CD4-positive, alpha-beta T cell treated with Interleukin-15 for 4 hours (primary cell): ENCODE measurements around the gene IL13.
A peak's percentile ranks its signal among the peaks of the same experiment; 100 is the strongest.

ENCODE experiments used
- DNase-seq: peaks from one replicate; pipeline ENCODE4 v3.0.0-alpha.2; 2020; ENCODE audit warnings: low spot score

Gene IL13

GRCh38 chr5:132655821-132656773 is 1.9 kb upstream of the IL13 start:
- peak; percentile 29 for DNase-seq

- DNase-seq: no peak
These were observed 1.1 kb upstream of the IL13 start for GRCh38 chr5:132656774-132657355.

GRCh38 chr5:132658381-132659302 is 669 bp downstream of the IL13 start:
- DNase-seq: no peak

GRCh38 chr5:132659598-132660493 is 1.9 kb downstream of the IL13 start:
- DNase-seq: no peak

GRCh38 chr5:132661231-132662003 is 3.4 kb downstream of the IL13 start:
- no peak for DNase-seq

GRCh38 chr5:132662004-132662401 is 4.0 kb downstream of the IL13 start:
- DNase-seq: no peak

GRCh38 chr5:132662925-132663770 is 5.2 kb downstream of the IL13 start:
- DNase-seq: peak; percentile 36

GRCh38 chr5:132663771-132664695 is 6.1 kb downstream of the IL13 start:
- peak; percentile 25 for DNase-seq

GRCh38 chr5:132664696-132665209 is 6.8 kb downstream of the IL13 start:
- no peak for DNase-seq

- no peak for DNase-seq
These were observed 7.7 kb downstream of the IL13 start for GRCh38 chr5:132665574-132666080.

GRCh38 chr5:132666310-132667123 is 8.5 kb downstream of the IL13 start:
- no peak for DNase-seq

- DNase-seq: no peak
These were observed 9.3 kb downstream of the IL13 start for GRCh38 chr5:132667309-132667708.

- no peak for DNase-seq
These were observed 10.1 kb downstream of the IL13 start for GRCh38 chr5:132667761-132668705.

GRCh38 chr5:132668706-132669454 is 10.9 kb downstream of the IL13 start:
- no peak for DNase-seq

GRCh38 chr5:132669455-132669820 is 11.5 kb downstream of the IL13 start:
- no peak for DNase-seq
